H1 (cell line): ENCODE results near the gene DYNLT1. TPM values are rescaled to one million over a fixed set of nuclear protein-coding genes. Genes with fewer than 3 reads are reported as not detected.

Source experiments
- ATF3 ChIP-seq: IDR thresholded peaks from 2 replicates; pipeline ENCODE4 v1.6.1; 2011; ENCODE audit warnings: low read depth, mild to moderate bottlenecking, low read length; ENCODE audit not compliant: insufficient read depth
- BCL11A ChIP-seq, 2 experiments: IDR thresholded peaks; one replicate each; pipeline ENCODE4 v1.6.1; 2011; ENCODE audit warnings: low read depth in 2 of 2, low read length in 2 of 2, mild to moderate bottlenecking in 2 of 2
- CHD7 ChIP-seq: fragments of 300-600 bp; sonication (generic); IDR thresholded peaks from 2 replicates; pipeline ENCODE4 v1.7.1; 2012; ENCODE audit warnings: low read length, moderate library complexity, mild to moderate bottlenecking, inconsistent platforms; ENCODE audit not compliant: insufficient replicate concordance
- EGR1 ChIP-seq: IDR thresholded peaks from 2 replicates; pipeline ENCODE4 v1.6.1; 2011; ENCODE audit warnings: low read depth, low read length, borderline replicate concordance
- GABPA ChIP-seq: IDR thresholded peaks from 2 replicates; pipeline ENCODE4 v1.6.1; 2011; ENCODE audit warnings: mild to moderate bottlenecking, low read length, moderate library complexity, borderline replicate concordance; ENCODE audit not compliant: insufficient read depth
- TAF7 ChIP-seq: optimal IDR thresholded peaks from 2 replicates; pipeline ENCODE3; 2011; ENCODE audit warnings: low read depth, mild to moderate bottlenecking, inconsistent platforms, low read length, moderate library complexity, borderline replicate concordance
- TBP ChIP-seq: IDR thresholded peaks from 2 replicates; pipeline ENCODE4 v1.6.1; 2011; ENCODE audit warnings: low read depth, low read length, improper control_type of control experiment
- USF2 ChIP-seq: IDR thresholded peaks from 2 replicates; pipeline ENCODE4 v1.6.1; 2011; ENCODE audit warnings: low read length, improper control_type of control experiment
- polyA plus RNA-seq, 7 experiments: library from polyadenylated mRNA; depleted of rRNA in 3 of 7; stranded (reverse) in 5 of 7; unstranded in 2 of 7; fragments of >200 nt in 5 of 7; fragments of 200-250 nt in 2 of 7; gene quantifications; 1 replicate in 5 of 7; 2 replicates in 1 of 7; 4 replicates in 1 of 7; pipeline versions ENCODE4 v1.2.1 to v1.2.3, GENCODE V29; 2011 to 2013; ENCODE audit warnings: missing spikeins in 2 of 7, mixed read lengths in 2 of 7
- total RNA-seq: library from RNA; stranded (reverse); fragmentation: NEBNext Ultra II Directional; extraction: Animal tissue kit (Norgen Biotek cat#: 25700); gene quantifications from 2 replicates; pipeline ENCODE4 v1.2.1, GENCODE V29; 2021

DYNLT1 gene
- total and polyA plus RNA-seq, 2 of the 8 experiments (the other 6 are each of a cell fraction or from before 2014, with no cell fraction given) = 119 to 245 TPM

GRCh38 chr6:158611039-158611438, 33.5 kb downstream of the DYNLT1 start (continued):
- TF ChIP-seq USF2 = no peak
- no peak for TF ChIP-seq BCL11A (IDR thresholded peaks at IDR 0.05; ENCODE audit: low read depth in 2 of 2, low read length in 2 of 2)
- TF ChIP-seq EGR1 = no peak
- TF ChIP-seq TBP = no peak
- no peak for TF ChIP-seq TAF7
- TF ChIP-seq GABPA = no peak
- no peak for TF ChIP-seq ATF3
- TF ChIP-seq CHD7 = no peak
- TF ChIP-seq, all 59 proteins: peak for 0
